ENCODE results near the gene RGMA.

GRCh38 chr15:93088200-93088980 is 621 bp downstream of the RGMA start:
- no peak for TF ChIP-seq CTCF (IDR thresholded peaks at IDR 0.05 in 2 of 3, conservative IDR thresholded peaks at IDR 0.05 in 1 of 3; ENCODE audit: control insufficient read depth in 2 of 3, extremely low read depth in 1 of 3, insufficient read depth in 1 of 3, low read depth in 3 of 3, low read length in 3 of 3)
- no peak for TF ChIP-seq BHLHE40 (IDR thresholded peaks at IDR 0.05; ENCODE audit: borderline replicate concordance in 1 of 2, low read depth in 2 of 2, low read length in 1 of 2)
- TF ChIP-seq ATF2 (IDR thresholded peaks at IDR 0.05; ENCODE audit: low read length), result no peak
- no peak for TF ChIP-seq HDAC2 (IDR thresholded peaks at IDR 0.05)
- no peak for TF ChIP-seq POLR2A (IDR thresholded peaks at IDR 0.05; ENCODE audit: low read depth, low read length)
- TF ChIP-seq RAD21 (IDR thresholded peaks at IDR 0.05; ENCODE audit: insufficient read depth, low read depth, low read length), result no peak
- no peak for TF ChIP-seq ZBTB33 (IDR thresholded peaks at IDR 0.05)
- no peak for TF ChIP-seq ZNF384 (IDR thresholded peaks at IDR 0.05; ENCODE audit: borderline replicate concordance, low read depth, low read length)
- no peak for TF ChIP-seq JUND (IDR thresholded peaks at IDR 0.05; ENCODE audit: low read depth, low read length)
- TF ChIP-seq YY1 (IDR thresholded peaks at IDR 0.05; ENCODE audit: low read depth, low read length), result no peak

All from GM12878 (cell line).